Epithelial cell of umbilical artery (primary cell): ENCODE measurements around the gene CHST4. TPM values are rescaled to one million over a fixed set of nuclear protein-coding genes. Genes with fewer than 3 reads are reported as not detected.

Experiments
- total RNA-seq: library from RNA; depleted of rRNA; stranded (reverse); fragments of >200 nt; gene quantifications from 2 replicates; pipeline ENCODE4 v1.2.3, GENCODE V29; 2014

CHST4 gene
- not detected in 2 replicates for total RNA-seq

GRCh38 chr16:71526111-71526631 lies at the start of gene CHST4:
Gene CHST4, plus strand, starts transcription at chr16:71526426. Its CDS starts 10,252 bp downstream, at chr16:71536678.

DNA sequence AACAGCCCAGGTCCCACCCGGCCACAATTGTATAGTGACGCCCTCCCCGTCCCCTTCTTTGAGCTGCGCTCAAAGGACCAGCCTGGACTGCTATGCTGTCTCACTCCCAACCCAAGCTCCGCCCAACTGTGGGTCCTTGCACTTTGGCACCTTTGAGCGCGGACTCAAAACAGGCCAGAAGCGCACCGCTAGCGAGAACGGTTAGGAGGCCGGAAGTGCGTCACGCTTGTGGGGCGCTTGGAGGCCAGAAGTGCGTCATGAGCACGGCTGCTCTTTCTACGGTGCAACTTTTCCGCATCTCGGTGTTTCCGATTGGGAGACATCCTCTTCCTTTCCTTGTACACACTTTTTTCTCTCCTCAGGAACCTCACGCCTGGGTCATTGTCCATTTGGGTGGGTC lies 37.1 kb upstream of the CHST4 start, which contains the start of gene ZNF19:
TSS of gene ZNF19 (minus strand) at position 203 of the 400 bp plus-strand sequence. CDS start 7,210 bp downstream, outside the sequence.

DNA sequence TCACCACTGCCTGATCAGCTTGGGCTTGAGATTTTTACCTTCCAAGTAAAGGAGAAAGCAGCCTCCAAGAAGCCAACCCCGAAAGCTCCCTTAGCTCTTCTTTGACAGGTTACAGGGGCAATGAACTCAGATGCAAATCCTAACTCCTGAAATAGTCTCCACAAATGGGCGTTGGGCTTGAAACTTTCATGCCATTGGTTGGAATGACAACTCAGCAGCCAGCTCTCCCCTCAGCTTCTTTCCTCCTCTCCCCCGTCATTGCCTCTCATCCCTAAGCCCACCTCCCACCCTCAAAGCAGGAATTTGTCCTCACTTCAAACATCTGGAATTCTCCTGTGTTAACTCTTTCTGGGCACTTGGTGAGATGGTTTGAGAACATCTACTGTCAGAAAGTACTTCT lies 50.7 kb downstream of the CHST4 start, which contains the start of gene TAT:
TSS of gene TAT (minus strand) at position 122 of the 400 bp plus-strand sequence. CDS start 677 bp downstream, outside the sequence.

Other genes starting within 250 kb of the CHST4 start
- 21.8 and 31.9 TPM in 2 replicates for gene CMTR2, start 237.0 kb upstream of the CHST4 start, total RNA-seq
- not detected in 2 replicates for gene CALB2, start 167.7 kb upstream of the CHST4 start, total RNA-seq
- gene TLE7, start 84.4 kb upstream of the CHST4 start, total RNA-seq, result under 0.01 TPM in 1 of 2 replicates, not detected in the other
- 3.5 and 5.2 TPM in 2 replicates for gene ZNF23, start 64.2 kb upstream of the CHST4 start, total RNA-seq
- 1.8 and 2.3 TPM in 2 replicates for gene ZNF19, start 37.1 kb upstream of the CHST4 start, total RNA-seq
- gene TAT, start 50.7 kb downstream of the CHST4 start, total RNA-seq, result not detected in 2 replicates
- not detected in 2 replicates for gene MARVELD3, start 99.8 kb downstream of the CHST4 start, total RNA-seq
- 4.5 and 6.8 TPM in 2 replicates for gene PHLPP2, start 198.3 kb downstream of the CHST4 start, total RNA-seq